22Rv1 (cell line): ENCODE data around the gene RHBDD3.

ENCODE experiments used
- CTCF ChIP-seq: fragments of 450-650 bp; IDR thresholded peaks from 2 replicates; pipeline ENCODE4 v1.5.1; 2017; ENCODE audit warnings: mild to moderate bottlenecking
- ZFX ChIP-seq: fragments of 450-650 bp; IDR thresholded peaks from 2 replicates; pipeline ENCODE4 v1.6.1; 2017; ENCODE audit warnings: antibody characterized with exemption, borderline replicate concordance

- no peak for TF ChIP-seq CTCF
- no peak for TF ChIP-seq ZFX
These were observed 21.1 kb upstream of the RHBDD3 start for GRCh38 chr22:29288837-29289236.
